ENCODE results near the gene CLEC2B.
A peak's percentile ranks its signal among the peaks of the same experiment; 100 is the strongest.

The CLEC2B gene

DNA sequence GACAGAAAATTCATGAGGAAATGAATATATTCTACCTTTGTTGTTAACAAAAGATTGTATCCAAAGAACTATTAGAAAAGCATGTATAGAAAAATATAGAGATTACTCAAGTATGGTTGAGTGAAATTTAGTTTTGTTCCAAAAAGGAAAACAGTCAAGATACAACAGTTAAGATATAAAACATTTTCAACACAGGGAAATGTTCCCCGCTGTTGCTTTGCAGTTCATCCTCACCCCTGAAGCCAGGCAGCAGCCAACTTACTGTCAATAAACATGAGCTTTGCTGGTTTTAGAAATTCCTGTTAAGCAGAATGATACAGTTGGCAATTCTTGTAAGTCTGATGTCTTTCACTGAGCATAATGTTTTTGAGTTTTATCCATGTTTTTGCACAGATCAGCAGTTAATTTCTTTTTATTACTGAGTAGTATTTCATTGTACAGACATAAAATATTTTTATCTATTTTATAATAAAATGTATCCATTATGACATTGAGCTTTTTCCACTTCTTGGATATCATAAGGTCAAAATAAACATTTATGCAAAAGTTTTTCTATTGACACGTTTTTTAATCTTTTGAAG lies 1.2 kb upstream of the CLEC2B start:
- no peak for DNase-seq

GRCh38 chr12:9868951-9869306 lies 225 bp downstream of the CLEC2B start:
- no peak for DNase-seq

GRCh38 chr12:9868311-9868801 lies 798 bp downstream of the CLEC2B start:
- DNase-seq, result no peak

DNA sequence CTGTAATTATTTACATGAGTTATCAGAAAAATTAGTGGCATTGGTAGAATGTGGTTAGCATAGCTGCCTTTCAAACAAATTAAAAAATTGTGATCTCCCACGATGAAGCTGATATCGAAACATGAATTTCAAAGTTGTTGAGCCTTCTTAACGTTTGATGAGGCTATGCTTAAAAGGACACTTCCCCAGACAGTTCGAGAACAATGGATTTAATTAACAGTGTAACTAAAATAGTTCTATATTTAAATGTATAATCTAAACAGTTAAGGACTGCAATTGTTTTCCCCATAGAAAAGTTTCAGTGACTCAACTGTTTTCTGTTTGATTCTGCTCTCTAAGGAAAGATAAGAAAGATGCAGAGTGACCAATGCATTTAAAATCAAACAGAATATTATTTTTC lies 1.6 kb downstream of the CLEC2B start:
- no peak for DNase-seq

GRCh38 chr12:9866860-9867269 lies 2.3 kb downstream of the CLEC2B start:
- DNase-seq, result no peak

DNA sequence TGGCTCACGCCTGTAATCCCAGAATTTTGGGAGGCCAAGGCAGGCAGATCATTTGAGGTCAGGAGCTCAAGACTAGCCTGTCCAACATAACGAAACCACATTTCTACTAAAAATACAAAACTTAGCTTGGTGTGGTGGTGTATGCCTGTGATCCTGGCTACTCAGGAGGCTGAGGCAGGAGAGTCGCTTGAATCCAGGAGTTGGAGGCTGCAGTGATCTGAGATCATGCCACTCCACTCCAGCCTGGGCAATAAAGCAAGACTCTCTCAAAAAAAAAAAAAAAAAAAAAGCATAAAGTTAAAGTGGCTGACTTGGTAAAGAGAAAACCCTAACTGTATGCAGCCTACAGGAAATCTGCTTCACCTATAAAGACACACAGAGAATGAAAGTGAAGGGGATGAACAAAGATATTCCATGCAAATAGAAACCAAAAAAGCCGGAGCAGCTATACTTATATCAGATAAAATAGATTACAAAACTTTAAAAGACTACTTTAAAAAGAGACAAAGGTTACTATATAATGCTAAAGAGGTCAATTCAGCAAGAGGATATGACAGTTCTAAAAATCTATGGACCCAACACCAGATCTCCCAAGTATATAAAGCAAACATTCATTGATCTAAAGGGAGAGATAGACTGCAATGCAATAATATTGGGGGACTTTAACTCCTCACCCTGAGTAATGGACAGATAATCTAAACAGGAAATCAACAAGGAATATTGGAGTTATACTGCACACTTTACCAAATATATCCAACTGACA lies 4.1 kb downstream of the CLEC2B start:
- DNase-seq, result no peak

DNA sequence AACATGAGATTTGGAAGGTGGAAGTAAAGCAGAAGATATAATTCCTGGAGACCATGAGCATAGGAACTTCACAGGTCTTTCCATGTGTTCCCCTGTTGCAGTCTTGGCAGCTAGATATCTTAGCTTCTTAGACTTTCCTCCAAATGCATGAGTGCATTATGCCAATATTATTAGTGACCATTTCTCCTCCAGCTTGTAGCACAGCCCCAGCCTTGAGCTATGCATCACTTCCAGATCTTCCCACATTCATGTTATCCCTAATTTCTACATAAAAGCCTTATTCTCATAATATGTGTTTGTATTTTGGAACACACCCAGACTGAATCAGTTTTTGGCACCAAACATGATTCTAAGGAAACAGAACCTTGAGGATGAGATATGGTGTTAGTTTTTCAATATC lies 11.0 kb downstream of the CLEC2B start:
- no peak for DNase-seq

DNA sequence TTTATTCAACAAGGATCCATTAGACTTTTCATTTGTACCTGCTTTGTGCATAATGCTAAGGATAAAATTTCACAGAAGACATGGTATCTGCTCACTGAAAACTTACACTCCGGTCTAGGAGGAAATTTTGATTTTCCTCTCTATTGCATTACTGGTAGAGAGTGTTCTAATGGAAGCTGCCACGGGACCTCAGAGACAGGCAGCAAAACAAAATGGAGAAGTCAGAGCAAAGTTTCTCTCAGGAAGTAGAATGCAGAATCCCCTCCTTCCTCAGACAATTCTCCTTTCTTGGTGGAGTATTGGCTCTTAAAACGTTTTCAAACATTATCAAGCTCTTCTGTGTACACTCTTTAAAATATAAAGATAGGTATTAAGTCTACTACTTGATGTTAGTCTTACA lies 12.3 kb downstream of the CLEC2B start:
- no peak for DNase-seq

GRCh38 chr12:9856151-9856550 lies 13.0 kb downstream of the CLEC2B start:
- DNase-seq, result no peak

DNA sequence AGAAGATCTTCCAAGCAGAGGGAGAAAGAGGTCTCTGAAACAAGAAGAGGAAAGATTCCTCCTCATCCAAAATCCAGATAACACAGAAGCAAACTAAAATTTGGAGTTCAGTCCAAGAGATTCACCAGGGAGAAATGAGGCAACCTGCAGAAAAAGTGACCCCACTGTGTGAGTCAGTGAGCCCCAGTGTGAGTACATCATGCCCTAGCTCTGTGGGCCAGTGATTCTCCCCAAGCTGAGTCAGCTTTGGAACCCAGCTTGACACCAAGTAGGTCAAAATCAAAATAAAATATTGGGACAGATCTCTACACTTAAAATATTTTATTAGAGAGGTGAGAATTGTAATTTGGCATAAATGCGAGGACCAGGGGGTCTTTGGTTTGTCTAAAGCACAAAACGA lies 17.2 kb downstream of the CLEC2B start:
- DNase-seq, result no peak

GRCh38 chr12:9851050-9851449 lies 18.1 kb downstream of the CLEC2B start:
- DNase-seq, result no peak

DNA sequence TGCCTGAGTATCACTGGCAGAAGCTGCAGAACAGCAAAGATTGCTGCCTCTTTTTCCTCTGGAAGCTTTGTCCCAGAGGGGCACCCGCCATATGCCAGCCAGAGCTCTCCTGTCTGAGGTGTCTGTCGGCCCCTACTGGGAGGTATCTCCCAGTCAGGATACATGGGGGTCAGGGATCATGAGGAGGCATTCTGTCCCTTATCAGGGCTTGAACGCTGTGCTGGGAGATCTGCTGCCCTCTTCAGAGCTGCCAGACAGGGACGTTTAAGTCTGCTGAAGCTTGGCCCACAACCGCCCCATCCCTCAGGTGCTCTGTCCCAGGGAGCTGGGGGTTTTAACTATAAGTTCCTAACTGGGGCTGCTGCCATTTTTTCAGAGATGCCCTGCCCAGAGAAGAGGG lies 20.3 kb downstream of the CLEC2B start:
- DNase-seq, result no peak

DNA sequence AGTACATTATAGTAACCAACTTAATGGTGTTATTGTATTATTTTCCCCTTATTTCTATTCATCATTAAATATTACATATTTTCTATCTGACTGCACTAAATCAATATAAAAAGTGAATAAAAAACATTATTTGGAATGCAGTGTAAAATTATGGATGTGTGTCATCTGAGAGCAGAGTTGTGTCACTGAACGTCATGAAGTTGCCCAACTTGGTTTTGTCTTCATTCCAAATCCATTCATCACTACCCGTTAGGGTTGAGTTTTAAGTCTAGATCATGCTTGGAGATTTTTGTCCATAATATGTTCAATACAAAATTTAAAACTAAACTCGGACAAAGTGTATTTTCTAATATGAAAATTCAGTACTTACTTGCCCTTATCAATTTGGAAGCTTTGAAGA lies 25.7 kb downstream of the CLEC2B start:
- no peak for DNase-seq

- no peak for DNase-seq
Observed at GRCh38 chr12:9831720-9832119, 37.4 kb downstream of the CLEC2B start.

DNA sequence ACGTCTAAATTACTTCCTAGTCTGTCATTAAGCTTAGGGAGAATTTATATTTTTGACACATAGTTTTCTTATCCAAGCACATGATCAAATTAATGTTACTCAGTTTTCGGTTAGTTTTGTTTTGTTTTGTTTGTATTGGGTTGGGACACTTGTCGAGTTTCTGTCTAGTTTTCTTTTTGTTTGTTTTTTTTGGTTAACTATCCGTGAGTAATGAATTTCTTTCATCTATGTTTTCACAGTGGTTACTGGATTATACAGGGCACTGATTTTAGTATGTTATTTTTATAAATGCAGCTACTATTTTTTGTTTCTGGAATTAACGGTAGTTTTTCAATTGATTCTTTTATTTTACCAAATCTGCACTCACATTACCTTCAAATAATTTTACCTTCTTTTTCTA lies 39.2 kb downstream of the CLEC2B start:
- no peak for DNase-seq

GRCh38 chr12:9829483-9829882 lies 39.7 kb downstream of the CLEC2B start:
- DNase-seq, result no peak

DNA sequence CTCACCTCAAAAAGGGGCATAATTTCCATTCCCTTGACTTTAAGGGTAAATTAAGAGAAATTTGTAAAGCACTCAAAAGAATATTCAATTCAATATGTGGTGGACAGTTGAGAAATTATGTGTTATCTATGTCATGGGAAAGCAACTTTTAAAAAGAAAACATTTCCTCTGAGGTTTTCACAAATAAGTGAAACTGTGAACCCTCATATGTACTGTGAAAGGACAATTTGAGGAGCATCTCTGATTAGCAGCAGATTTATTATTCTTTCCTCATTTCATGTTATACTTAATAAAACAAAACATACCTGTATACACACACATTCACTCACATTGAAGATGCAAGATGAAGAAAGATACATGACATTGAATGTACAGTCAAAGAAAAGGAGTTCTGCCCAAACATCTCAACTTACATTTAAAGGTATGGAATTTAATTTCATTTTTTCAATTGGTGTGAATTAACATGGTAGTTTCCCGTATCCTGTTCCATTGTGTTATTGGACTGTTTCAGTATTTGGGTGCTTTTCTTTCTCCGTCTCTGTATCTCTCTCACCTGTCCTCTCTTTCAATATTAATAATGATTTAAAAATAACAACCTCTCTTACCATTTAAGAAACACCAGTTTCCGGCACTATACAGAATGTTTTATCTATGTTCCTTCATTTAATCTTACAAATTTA lies 41.8 kb downstream of the CLEC2B start, which contains the start of gene KLRF1:
TSS of gene KLRF1 (plus strand) at position 273 of the 680 bp plus-strand sequence. CDS start at position 337, 64 bp downstream.
- DNase-seq, result no peak

DNA sequence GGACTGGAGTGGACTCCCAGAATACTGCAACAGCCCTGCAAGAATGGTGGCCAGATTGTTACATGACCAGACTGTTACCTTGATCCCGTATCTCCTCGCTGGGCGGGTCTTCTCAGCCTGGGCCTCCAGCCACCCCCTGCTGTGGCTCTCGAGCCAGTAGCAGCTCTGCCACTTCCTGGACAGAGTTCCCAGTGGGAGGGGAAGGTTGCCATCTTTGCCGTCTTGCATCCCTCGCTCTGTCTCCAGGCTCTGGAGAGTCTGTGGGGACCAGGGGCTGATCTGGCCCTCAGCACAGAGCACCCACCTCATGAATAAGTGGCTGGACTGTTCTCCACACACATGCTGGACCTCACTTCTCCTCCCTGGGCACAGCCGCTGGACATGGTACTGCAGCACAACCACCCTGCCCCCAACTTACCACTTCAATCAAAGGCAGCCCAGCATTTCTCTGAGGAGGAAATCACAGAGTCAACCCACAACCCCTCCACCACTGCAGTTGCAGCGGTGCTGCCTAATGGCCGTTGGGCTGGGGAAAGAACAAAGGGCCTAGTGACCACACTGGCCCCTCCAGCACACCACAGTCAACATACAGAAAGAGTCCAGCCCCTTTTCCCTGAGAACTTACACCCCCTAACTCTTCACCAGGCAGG lies 48.7 kb downstream of the CLEC2B start:
- no peak for DNase-seq

- peak in 39 of 51 donors; percentile 2 to 67 (median 15) for DNase-seq
Observed at GRCh38 chr12:9813821-9814798, 55.0 kb downstream of the CLEC2B start.

GRCh38 chr12:9811621-9812020 lies 57.5 kb downstream of the CLEC2B start:
- no peak for DNase-seq

DNA sequence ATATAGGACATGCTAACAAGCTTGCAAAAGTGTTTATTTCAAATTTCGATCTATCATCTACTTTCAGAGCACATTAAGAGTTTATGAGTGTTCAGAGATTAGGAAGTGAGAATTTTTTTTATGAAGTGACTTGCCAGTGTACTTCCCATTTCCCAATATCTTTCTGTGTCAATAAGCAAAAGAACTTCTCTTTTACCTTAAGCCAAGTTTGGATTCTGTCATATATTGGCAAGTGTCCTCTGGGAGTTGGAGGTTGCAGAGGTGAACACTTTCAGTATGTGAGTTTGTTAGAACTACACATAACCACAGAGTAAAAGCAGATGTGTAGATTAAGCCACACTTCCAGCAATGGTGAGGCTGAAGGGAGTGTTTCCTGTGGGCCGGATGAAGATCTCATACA lies 58.5 kb downstream of the CLEC2B start:
- DNase-seq, result no peak
